Transverse colon (tissue), 4 donors: ENCODE results near the gene SEPTIN6. TPM values are rescaled to one million over a fixed set of nuclear protein-coding genes. Genes with fewer than 3 reads are reported as not detected.

Source experiments
- DNase-seq: peaks from one replicate; pipeline ENCODE4 v3.0.0-alpha.2; 2019
- H3K27ac ChIP-seq, 4 donors: fragments of 200-600 bp; sonication (generic); 2 replicates each; pipeline ENCODE4 v1.5.1; 2016 to 2018; ENCODE audit warnings: inconsistent platforms in 4 of 4
- H3K27me3 ChIP-seq: fragments of 200-600 bp; sonication (generic); 2 replicates; pipeline ENCODE4 v1.5.1; 2017; ENCODE audit warnings: inconsistent platforms
- H3K36me3 ChIP-seq, 4 donors: fragments of 200-600 bp; sonication (generic); 2 replicates each; pipeline ENCODE4 v1.5.1; 2017 to 2019; ENCODE audit warnings: inconsistent platforms in 4 of 4
- H3K4me1 ChIP-seq, 4 donors: fragments of 200-600 bp; sonication (generic); 2 replicates each; pipeline ENCODE4 v1.5.1; 2017 to 2020; ENCODE audit warnings: inconsistent platforms in 4 of 4
- H3K4me3 ChIP-seq, 4 donors: fragments of 200-600 bp; sonication (generic); 1 replicate in 1 of 4; 2 replicates in 3 of 4; pipeline versions ENCODE4 v1.5.1 to v1.6.1; 2017 to 2019; ENCODE audit warnings: inconsistent platforms in 4 of 4
- H3K9me3 ChIP-seq, 2 donors: fragments of 200-600 bp; sonication (generic); 2 replicates each; pipeline ENCODE4 v1.5.1; 2017 to 2019; ENCODE audit warnings: inconsistent platforms in 2 of 2
- EP300 ChIP-seq: sonication (generic); formaldehyde crosslinking; IDR thresholded peaks from one replicate; pipeline ENCODE4 v1.6.1; 2017; ENCODE audit warnings: antibody characterized with exemption, low read depth
- POLR2A ChIP-seq: fragments of 450-650 bp; IDR thresholded peaks from one replicate; pipeline ENCODE4 v1.6.1; 2016; ENCODE audit warnings: antibody characterized with exemption, mild to moderate bottlenecking, moderate library complexity
- POLR2AphosphoS5 ChIP-seq, 3 donors: sonication (generic); formaldehyde crosslinking; IDR thresholded peaks; one replicate each; pipeline ENCODE4 v1.6.1; 2016; ENCODE audit warnings: antibody characterized with exemption in 3 of 3
- WGBS, 2 donors: methylation state at CpG; one replicate each; pipeline ENCODE4 v1.1.5; 2018; ENCODE audit warnings: low coverage in 1 of 2; 5-methylcytosine and 5-hydroxymethylcytosine counted together
- in situ Hi-C, 4 donors: fragments of 200-750 bp; cut with MboI; loops; one replicate each; pipeline versions ENCODE4 v1.15.0 to v1.15.1; 2017; ENCODE audit warnings: low sequenced_read_pairs in 3 of 4, low pct_ligation_motif_present in 1 of 4, low pct_unique_long_range_greater_than_20kb in 1 of 4
- intact Hi-C: fragments of 100-400 bp; cut with DNase I; formaldehyde crosslinking; loops from one replicate; pipeline ENCODE4 v1.15.1; 2023; ENCODE audit warnings: low total_unique reads
- total RNA-seq, 4 donors: library from RNA; depleted of rRNA; stranded (reverse); fragments of >200 nt; gene quantifications; one replicate each; pipeline ENCODE4 v1.1.0, GENCODE V29; 2016
- TF ChIP-seq, protein P1 (sequence below), 5 experiments: fragments of 200-600 bp in 3 of 5; fragments of 450-650 bp in 2 of 5; sonication (generic) in 3 of 5; IDR thresholded peaks; 1 replicate in 2 of 5; 2 replicates in 3 of 5; pipeline ENCODE4 v1.5.1; 2016 to 2017; ENCODE audit warnings: antibody characterized with exemption in 5 of 5, inconsistent platforms in 3 of 5, mild to moderate bottlenecking in 2 of 5, moderate library complexity in 1 of 5

The SEPTIN6 gene
- total RNA-seq, 4 donors from 2014 or later: 9.4 to 88.2 (median 21.8) TPM

DNA sequence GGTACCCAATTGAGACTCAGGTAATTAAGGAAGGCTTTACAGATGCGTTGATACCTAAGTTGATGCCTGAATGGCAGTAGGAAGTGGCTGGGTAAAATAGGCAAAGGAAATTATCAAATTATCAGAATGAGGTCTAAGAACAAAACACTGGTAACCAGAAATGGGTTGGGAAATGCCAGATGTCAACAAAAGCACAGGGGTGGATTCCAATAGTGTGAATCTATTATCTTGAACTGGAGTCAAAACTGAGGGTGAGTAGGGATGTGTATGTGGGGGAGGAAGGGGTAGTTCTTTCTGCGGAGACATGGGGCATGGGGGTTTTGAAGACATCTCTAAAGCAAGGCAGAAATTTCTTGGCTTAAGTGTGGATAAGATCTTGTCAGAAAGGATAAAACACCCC, 16.0 kb upstream of the SEPTIN6 start:
- Histone ChIP-seq H3K36me3 (no peaks in the 10 kb centered on the region), H3K4me1 (no peaks in the 10 kb centered on the region), H3K4me3 (no peak overlapping the region), H3K27me3 (no peaks in the 10 kb centered on the region), H3K27ac (no peak overlapping the region), H3K9me3 (no peaks in the 10 kb centered on the region)
- in situ Hi-C loops (no loop called here), intact Hi-C loops (no loop called here)
- DNase-seq: no peak
- TF ChIP-seq POLR2A: no peak
- 91% methylated on average over 2 of the region's 2 CpGs; no CpG with 5 or more reads in 1 of the 2 donors for WGBS, 2 donors

DNA sequence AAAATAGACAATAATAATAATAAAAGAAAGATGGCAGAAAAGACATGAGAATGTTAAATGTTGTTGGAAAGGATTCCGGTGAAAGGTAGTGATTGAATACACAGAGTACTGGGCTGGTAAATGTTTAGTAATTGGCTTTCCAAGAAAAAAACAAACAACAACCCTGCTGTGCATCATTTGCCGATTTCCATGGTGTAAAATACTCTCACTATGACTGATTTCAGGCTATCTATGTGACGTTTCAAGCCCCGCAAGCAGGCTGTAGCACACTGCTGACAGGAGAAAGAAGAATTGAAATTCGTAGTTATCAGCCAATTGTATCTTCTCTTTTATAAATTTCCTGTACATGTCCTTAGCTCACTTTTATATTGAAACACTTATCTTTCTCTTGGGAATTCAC, 13.6 kb upstream of the SEPTIN6 start:
- intact Hi-C loops: no loop called here
- WGBS, 2 donors: 61 to 65% methylated on average over 5 of the region's 5 CpGs

DNA sequence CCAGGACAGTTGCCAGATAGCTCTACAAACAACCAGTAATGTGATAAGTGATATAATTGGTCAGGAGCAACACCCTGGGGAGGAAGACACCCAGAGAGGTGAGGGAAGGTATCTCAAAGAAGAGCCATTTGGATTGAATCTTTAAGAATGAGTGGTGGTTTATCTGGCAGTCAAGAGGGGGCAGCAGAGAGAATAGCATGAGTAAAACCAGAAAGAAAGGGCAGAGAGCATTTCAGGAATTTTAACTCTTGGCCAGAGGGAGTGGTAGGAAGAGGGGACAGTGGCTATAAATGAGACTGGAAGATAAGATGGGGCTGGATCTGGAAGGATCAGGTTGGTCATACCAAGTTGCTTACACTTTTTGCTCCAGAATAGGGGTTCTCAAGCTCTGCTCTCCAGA, 5.9 kb upstream of the SEPTIN6 start:
- Histone ChIP-seq H3K4me1 (no peaks in the 10 kb centered on the region), H3K27me3 (no peaks in the 10 kb centered on the region), H3K36me3 (no peaks in the 10 kb centered on the region), H3K9me3 (no peaks in the 10 kb centered on the region), H3K4me3 (no peak overlapping the region), H3K27ac (no peak overlapping the region)
- DNase-seq: no peak
- intact Hi-C loops (no loop called here), in situ Hi-C loops (no loop called here)
- TF ChIP-seq, protein P1, sequence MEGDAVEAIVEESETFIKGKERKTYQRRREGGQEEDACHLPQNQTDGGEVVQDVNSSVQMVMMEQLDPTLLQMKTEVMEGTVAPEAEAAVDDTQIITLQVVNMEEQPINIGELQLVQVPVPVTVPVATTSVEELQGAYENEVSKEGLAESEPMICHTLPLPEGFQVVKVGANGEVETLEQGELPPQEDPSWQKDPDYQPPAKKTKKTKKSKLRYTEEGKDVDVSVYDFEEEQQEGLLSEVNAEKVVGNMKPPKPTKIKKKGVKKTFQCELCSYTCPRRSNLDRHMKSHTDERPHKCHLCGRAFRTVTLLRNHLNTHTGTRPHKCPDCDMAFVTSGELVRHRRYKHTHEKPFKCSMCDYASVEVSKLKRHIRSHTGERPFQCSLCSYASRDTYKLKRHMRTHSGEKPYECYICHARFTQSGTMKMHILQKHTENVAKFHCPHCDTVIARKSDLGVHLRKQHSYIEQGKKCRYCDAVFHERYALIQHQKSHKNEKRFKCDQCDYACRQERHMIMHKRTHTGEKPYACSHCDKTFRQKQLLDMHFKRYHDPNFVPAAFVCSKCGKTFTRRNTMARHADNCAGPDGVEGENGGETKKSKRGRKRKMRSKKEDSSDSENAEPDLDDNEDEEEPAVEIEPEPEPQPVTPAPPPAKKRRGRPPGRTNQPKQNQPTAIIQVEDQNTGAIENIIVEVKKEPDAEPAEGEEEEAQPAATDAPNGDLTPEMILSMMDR (IDR thresholded peaks at IDR 0.05): peak; percentile 32 to 48 (median 40)
- TF ChIP-seq POLR2A: no peak
- TF ChIP-seq POLR2AphosphoS5 (IDR thresholded peaks at IDR 0.05): no peak

More for the DNA sequence above, 13.6 kb upstream of the SEPTIN6 start:
- Histone ChIP-seq H3K9me3 (no peaks in the 10 kb centered on the region), H3K36me3 (no peaks in the 10 kb centered on the region), H3K27ac (no peak overlapping the region), H3K4me1 (no peaks in the 10 kb centered on the region), H3K4me3 (no peak overlapping the region), H3K27me3 (no peaks in the 10 kb centered on the region)
- in situ Hi-C loops: no loop called here
- DNase-seq: no peak
- TF ChIP-seq POLR2A: no peak

DNA sequence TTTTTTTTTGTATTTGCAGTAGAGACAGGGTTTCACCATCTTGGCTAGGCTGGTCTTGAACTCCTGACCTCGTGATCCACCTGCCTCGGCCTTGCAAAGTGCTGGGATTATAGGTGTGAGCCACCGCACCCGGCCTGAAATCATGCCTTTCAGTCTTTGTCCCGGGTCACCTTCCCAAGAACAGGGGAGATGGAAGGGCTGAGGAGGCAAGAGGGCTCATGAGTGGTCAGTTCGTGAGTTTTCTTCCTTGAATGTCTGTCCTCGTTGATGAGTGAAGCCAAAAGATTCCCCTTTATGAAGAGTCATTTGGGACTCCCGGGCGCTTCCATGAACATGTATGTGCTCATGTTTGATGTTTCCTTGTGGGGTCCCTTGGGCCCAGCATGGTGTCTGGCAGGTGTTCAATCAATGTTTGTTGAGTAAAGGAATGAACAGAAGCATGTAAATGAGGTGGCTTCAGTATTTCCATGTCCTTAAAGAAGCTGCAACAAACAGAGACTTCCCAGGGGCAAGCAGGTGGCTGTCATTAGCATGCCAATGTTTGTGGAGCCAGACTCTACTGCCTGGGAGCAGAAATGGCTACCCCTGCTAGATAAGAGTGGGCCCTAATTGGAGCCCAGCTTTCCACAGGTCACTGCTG, 3.4 kb upstream of the SEPTIN6 start:
- Histone ChIP-seq H3K9me3 (no peaks in the 10 kb centered on the region), H3K4me1 (peaks cover 0 to 6% (median 0%) of the 10 kb centered on the region in 4 donors), H3K27ac (no peak overlapping the region), H3K36me3 (no peaks in the 10 kb centered on the region), H3K27me3 (no peaks in the 10 kb centered on the region), H3K4me3 (no peak overlapping the region)
- 88% methylated on average over 9 of the region's 9 CpGs; no CpG with 5 or more reads in 1 of the 2 donors for WGBS, 2 donors
- DNase-seq: no peak
- in situ Hi-C loops: no loop called here
- intact Hi-C loops: no loop called here
- no peak for TF ChIP-seq EP300
- no peak for TF ChIP-seq POLR2AphosphoS5 (IDR thresholded peaks at IDR 0.05)
- TF ChIP-seq, protein P1 (IDR thresholded peaks at IDR 0.05): no peak
- TF ChIP-seq POLR2A: no peak

DNA sequence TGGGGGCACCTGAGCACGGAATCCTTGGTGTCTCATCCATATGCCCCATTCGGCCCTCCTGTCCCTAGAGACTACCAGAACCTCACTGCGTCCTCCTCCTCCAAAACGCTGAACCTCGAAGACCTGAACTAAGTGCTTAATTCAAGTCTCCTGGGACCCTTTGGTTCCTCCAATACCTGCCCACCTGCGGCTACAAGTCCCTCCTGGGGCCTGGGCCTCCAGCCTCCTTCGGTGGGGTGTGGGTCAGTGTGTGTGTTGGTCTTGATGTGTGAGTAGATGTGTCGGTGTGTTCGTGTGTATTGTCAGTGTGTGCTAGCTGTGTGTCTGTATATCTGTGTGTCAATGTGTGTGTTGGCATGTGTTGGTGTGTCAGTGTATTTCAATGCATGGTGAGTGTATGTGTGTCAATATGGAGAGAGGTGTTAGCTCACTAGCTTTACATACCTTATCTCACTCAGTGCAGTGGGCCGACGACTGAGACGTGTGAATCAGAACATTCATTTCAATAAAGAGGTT, 2.6 kb upstream of the SEPTIN6 start:
- DNase-seq: no peak
- 40 to 85% methylated on average over 1 to 12 of the region's 12 CpGs for WGBS, 2 donors
- Histone ChIP-seq H3K4me3 (no peak overlapping the region), H3K27ac (no peak overlapping the region), H3K9me3 (no peaks in the 10 kb centered on the region), H3K4me1 (peaks cover 0 to 6% (median 0%) of the 10 kb centered on the region in 4 donors), H3K36me3 (no peaks in the 10 kb centered on the region), H3K27me3 (no peaks in the 10 kb centered on the region)
- intact Hi-C loops (no loop called here), in situ Hi-C loops (no loop called here)
- no peak for TF ChIP-seq POLR2AphosphoS5 (IDR thresholded peaks at IDR 0.05)
- no peak for TF ChIP-seq EP300
- no peak for TF ChIP-seq POLR2A
- TF ChIP-seq, protein P1 (IDR thresholded peaks at IDR 0.05): no peak
